Uterus (tissue), 4 donors: ENCODE results near the gene TRABD. TPM values are rescaled to one million over a fixed set of nuclear protein-coding genes. Genes with fewer than 3 reads are reported as not detected.

Experiments
- DNase-seq, 2 donors: peaks; one replicate each; pipeline ENCODE4 v3.0.0-alpha.2; 2019 to 2020
- H3K27ac ChIP-seq, 2 donors: fragments of 200-600 bp; sonication (generic); 1 replicate in 1 of 2; 2 replicates in 1 of 2; pipeline ENCODE4 v1.5.1; 2016 to 2018
- H3K27me3 ChIP-seq, 2 donors: fragments of 200-600 bp; sonication (generic); one replicate each; pipeline ENCODE4 v1.5.1; 2018 to 2019; ENCODE audit warnings: control low read depth in 1 of 2
- H3K36me3 ChIP-seq, 2 donors: fragments of 200-600 bp; sonication (generic); one replicate each; pipeline ENCODE4 v1.5.1; 2019; ENCODE audit warnings: control low read depth in 1 of 2
- H3K4me1 ChIP-seq, 2 donors: fragments of 200-600 bp; sonication (generic); one replicate each; pipeline ENCODE4 v1.5.1; 2018 to 2019; ENCODE audit warnings: control low read depth in 1 of 2
- H3K4me3 ChIP-seq, 2 donors: fragments of 200-600 bp; sonication (generic); 1 replicate in 1 of 2; 2 replicates in 1 of 2; pipeline ENCODE4 v1.5.1; 2018 to 2019; ENCODE audit warnings: mild to moderate bottlenecking in 1 of 2
- H3K9me3 ChIP-seq, 2 donors: fragments of 200-600 bp; sonication (generic); one replicate each; pipeline ENCODE4 v1.5.1; 2019; ENCODE audit warnings: control low read depth in 1 of 2
- CTCF ChIP-seq, 4 experiments: fragments of 200-600 bp in 2 of 4; fragments of 450-650 bp in 2 of 4; sonication (generic) in 2 of 4; IDR thresholded peaks; one replicate each; pipeline ENCODE4 v1.5.1; 2016 to 2019; ENCODE audit warnings: antibody characterized with exemption in 4 of 4, mild to moderate bottlenecking in 2 of 4, moderate library complexity in 1 of 4
- POLR2A ChIP-seq, 2 donors: fragments of 450-650 bp; IDR thresholded peaks; one replicate each; pipeline ENCODE4 v1.6.1; 2016; ENCODE audit warnings: antibody characterized with exemption in 2 of 2, mild to moderate bottlenecking in 1 of 2, moderate library complexity in 1 of 2
- intact Hi-C: fragments of 100-400 bp; cut with DNase I; formaldehyde crosslinking; loops from one replicate; pipeline ENCODE4 v1.15.1; 2023; ENCODE audit warnings: low total_unique reads
- total RNA-seq, 4 donors: library from RNA; depleted of rRNA in 3 of 4; stranded (reverse); fragments of >200 nt in 3 of 4; gene quantifications; one replicate each; pipeline versions ENCODE4 v1.1.0 to v1.2.4, GENCODE V29; 2014 to 2023
- donor health status: DM: yes; HTN: yes; CAD: no.

The TRABD gene
- total RNA-seq, 4 donors from 2014 or later, result 9.5 to 37.3 (median 15.0) TPM

- no peaks in the 10 kb centered on the region for H3K36me3 ChIP-seq
- H3K4me1 ChIP-seq, result no peaks in the 10 kb centered on the region
- no peak overlapping the region for H3K27ac ChIP-seq
- no peak for TF ChIP-seq POLR2A (IDR thresholded peaks at IDR 0.05)
- no peak for TF ChIP-seq CTCF (IDR thresholded peaks at IDR 0.05)
- DNase-seq, result no peak
- no peaks in the 10 kb centered on the region for H3K9me3 ChIP-seq
- H3K27me3 ChIP-seq, result no peaks in the 10 kb centered on the region
- intact Hi-C loops, result no loop called here
- H3K4me3 ChIP-seq, result no peak overlapping the region
These were observed 39.7 kb downstream of the TRABD start for GRCh38 chr22:50225200-50225969.

GRCh38 chr22:50226063-50226874, 40.6 kb downstream of the TRABD start:
- intact Hi-C loops, result no loop called here
- Histone ChIP-seq H3K27ac (no peak overlapping the region), H3K4me3 (no peak overlapping the region), H3K36me3 (no peaks in the 10 kb centered on the region), H3K4me1 (no peaks in the 10 kb centered on the region), H3K9me3 (no peaks in the 10 kb centered on the region), H3K27me3 (no peaks in the 10 kb centered on the region)
- DNase-seq, result no peak
- no peak for TF ChIP-seq CTCF (IDR thresholded peaks at IDR 0.05)
- TF ChIP-seq POLR2A (IDR thresholded peaks at IDR 0.05), result no peak

GRCh38 chr22:50226875-50227165, 41.1 kb downstream of the TRABD start:
- Histone ChIP-seq H3K27ac (no peak overlapping the region), H3K4me1 (no peaks in the 10 kb centered on the region), H3K36me3 (no peaks in the 10 kb centered on the region), H3K4me3 (no peak overlapping the region), H3K27me3 (no peaks in the 10 kb centered on the region), H3K9me3 (no peaks in the 10 kb centered on the region)
- DNase-seq, result no peak
- TF ChIP-seq CTCF (IDR thresholded peaks at IDR 0.05) (no peak), POLR2A (IDR thresholded peaks at IDR 0.05) (no peak)
- intact Hi-C loops, result no loop called here

GRCh38 chr22:50227579-50228215, 42.0 kb downstream of the TRABD start:
- no peak for TF ChIP-seq POLR2A (IDR thresholded peaks at IDR 0.05)
- TF ChIP-seq CTCF (IDR thresholded peaks at IDR 0.05), result no peak
- DNase-seq, result no peak
- Histone ChIP-seq H3K27ac (no peak overlapping the region), H3K4me1 (no peaks in the 10 kb centered on the region), H3K4me3 (no peak overlapping the region), H3K27me3 (no peaks in the 10 kb centered on the region), H3K9me3 (no peaks in the 10 kb centered on the region), H3K36me3 (no peaks in the 10 kb centered on the region)
- intact Hi-C loops, result no loop called here

- DNase-seq, result no peak
- TF ChIP-seq CTCF (IDR thresholded peaks at IDR 0.05) (no peak), POLR2A (IDR thresholded peaks at IDR 0.05) (no peak)
- no peaks in the 10 kb centered on the region for H3K27me3 ChIP-seq
- H3K9me3 ChIP-seq, result no peaks in the 10 kb centered on the region
- H3K4me3 ChIP-seq, result no peak overlapping the region
- H3K4me1 ChIP-seq, result no peaks in the 10 kb centered on the region
- H3K36me3 ChIP-seq, result no peaks in the 10 kb centered on the region
- H3K27ac ChIP-seq, result no peak overlapping the region
- intact Hi-C loops, result no loop called here
These were observed 42.7 kb downstream of the TRABD start for GRCh38 chr22:50228366-50228765.
